ENCODE data around the gene BAHD1. TPM values are rescaled to one million over a fixed set of nuclear protein-coding genes. Genes with fewer than 3 reads are reported as not detected.

The BAHD1 gene
- total and polyA plus RNA-seq, 2 experiments from 2014 or later, result 11.2 to 40.1 TPM

GRCh38 chr15:40513609-40514008 lies 72.9 kb downstream of the BAHD1 start (continued):
- TF ChIP-seq JUNB (IDR thresholded peaks at IDR 0.05; ENCODE audit: unreplicated experiment) (no peak), POLR2AphosphoS5 (IDR thresholded peaks at IDR 0.05; ENCODE audit: low read depth) (no peak)

DNA sequence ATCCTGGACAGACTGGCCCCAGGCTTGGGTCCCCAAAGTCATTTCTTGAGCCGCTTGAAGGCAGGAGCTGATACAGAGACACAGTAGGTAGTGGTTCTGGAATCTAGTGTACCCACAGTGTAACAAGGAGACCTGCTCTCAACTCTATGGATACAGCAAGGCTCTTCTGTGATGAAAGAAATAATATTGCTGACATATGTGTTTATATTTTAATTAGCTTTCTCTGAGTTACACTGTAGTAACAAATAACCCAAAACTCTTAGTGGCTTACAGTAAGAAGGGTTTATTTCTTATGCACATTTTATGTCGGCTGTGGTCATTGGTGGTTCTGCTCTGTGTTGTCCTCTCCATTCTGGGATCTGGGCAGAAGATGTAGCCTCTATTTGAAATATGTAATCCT lies 75.6 kb downstream of the BAHD1 start:
- Mint-ChIP-seq H3K27me3 (ENCODE audit: insufficient read depth, low read depth, poor library complexity) (peaks cover 18% of the 10 kb centered on the region), H3K4me3 (no peak overlapping the region), H3K4me1 (peaks cover 10% of the 10 kb centered on the region), H3K27ac (no peak overlapping the region), H3K9me3 (no peaks in the 10 kb centered on the region; the same call in 2 of the 3 replicates), H3K36me3 (ENCODE audit: low read depth) (no peaks in the 10 kb centered on the region; the same call in 2 of the 3 replicates)
- Histone ChIP-seq H3K27me3 (ENCODE audit: insufficient read depth) (peaks cover 8% of the 10 kb centered on the region), H3K27ac (ENCODE audit: low read depth) (no peak overlapping the region), H3K4me1 (ENCODE audit: insufficient read depth) (0 out of 2 replicates have a peak, but pooled peaks cover 8% of the 10 kb centered on the region), H3K9me2 (ENCODE audit: insufficient read depth) (no peaks in the 10 kb centered on the region), H3K36me3 (ENCODE audit: insufficient read depth) (no peaks in the 10 kb centered on the region), H4K20me1 (replicated peaks; ENCODE audit: insufficient read depth) (no peaks in the 10 kb centered on the region), H3K4me2 (no peak overlapping the region), H3K4me3 (no peak overlapping the region), H3F3A (replicated peaks; ENCODE audit: low read depth) (no peaks in the 10 kb centered on the region; the same call in 1 of the 2 replicates), H3K79me2 (replicated peaks; ENCODE audit: insufficient read depth) (no peaks in the 10 kb centered on the region), H2AFZ (no peak overlapping the region)
- ATAC-seq, result no peak
- DNase-seq (ENCODE audit: low spot score), result no peak
- TF ChIP-seq CTCF (conservative IDR thresholded peaks at IDR 0.05; ENCODE audit: low read depth in 2 of 2) (no peak), STAT1 (IDR thresholded peaks at IDR 0.05; ENCODE audit: unreplicated experiment) (no peak), EZH2phosphoT487 (IDR thresholded peaks at IDR 0.05; ENCODE audit: unreplicated experiment) (no peak), CREB1 (CRISPR knock-in tag; IDR thresholded peaks at IDR 0.05; ENCODE audit: low read depth) (no peak)
- TF ChIP-seq, protein P1, sequence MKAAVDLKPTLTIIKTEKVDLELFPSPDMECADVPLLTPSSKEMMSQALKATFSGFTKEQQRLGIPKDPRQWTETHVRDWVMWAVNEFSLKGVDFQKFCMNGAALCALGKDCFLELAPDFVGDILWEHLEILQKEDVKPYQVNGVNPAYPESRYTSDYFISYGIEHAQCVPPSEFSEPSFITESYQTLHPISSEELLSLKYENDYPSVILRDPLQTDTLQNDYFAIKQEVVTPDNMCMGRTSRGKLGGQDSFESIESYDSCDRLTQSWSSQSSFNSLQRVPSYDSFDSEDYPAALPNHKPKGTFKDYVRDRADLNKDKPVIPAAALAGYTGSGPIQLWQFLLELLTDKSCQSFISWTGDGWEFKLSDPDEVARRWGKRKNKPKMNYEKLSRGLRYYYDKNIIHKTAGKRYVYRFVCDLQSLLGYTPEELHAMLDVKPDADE (IDR thresholded peaks at IDR 0.05), result no peak

Other genes starting within 250 kb of the BAHD1 start
- 6.6 and 20.0 TPM in 2 replicates for gene PAK6, start 201.9 kb upstream of the BAHD1 start, total RNA-seq (2014; rRNA removed; shearing (Covaris generic))
- gene PAK6, start 201.9 kb upstream of the BAHD1 start, polyA plus RNA-seq (2016; fragmentation: Nextera tagmentation; extraction: Ambion mirVana), result 2.4 and 2.9 TPM in 2 replicates
- gene ANKRD63, start 157.9 kb upstream of the BAHD1 start, total RNA-seq (2014; rRNA removed; shearing (Covaris generic)), result 0.59 and 0.74 TPM in 2 replicates
- gene ANKRD63, start 157.9 kb upstream of the BAHD1 start, polyA plus RNA-seq (2016; fragmentation: Nextera tagmentation; extraction: Ambion mirVana), result not detected in 2 replicates
- gene PLCB2, start 133.0 kb upstream of the BAHD1 start, total RNA-seq (2014; rRNA removed; shearing (Covaris generic)), result 8.5 and 13.8 TPM in 2 replicates
- 7.5 and 9.5 TPM in 2 replicates for gene PLCB2, start 133.0 kb upstream of the BAHD1 start, polyA plus RNA-seq (2016; fragmentation: Nextera tagmentation; extraction: Ambion mirVana)
- gene INAFM2, start 117.3 kb upstream of the BAHD1 start, total RNA-seq (2014; rRNA removed; shearing (Covaris generic)), result 32.7 and 33.0 TPM in 2 replicates
- 18.1 and 20.0 TPM in 2 replicates for gene INAFM2, start 117.3 kb upstream of the BAHD1 start, polyA plus RNA-seq (2016; fragmentation: Nextera tagmentation; extraction: Ambion mirVana)
- 0.97 and 1.2 TPM in 2 replicates for gene CCDC9B, start 100.0 kb upstream of the BAHD1 start, total RNA-seq (2014; rRNA removed; shearing (Covaris generic))
- gene CCDC9B, start 100.0 kb upstream of the BAHD1 start, polyA plus RNA-seq (2016; fragmentation: Nextera tagmentation; extraction: Ambion mirVana), result 0.18 and 0.23 TPM in 2 replicates
- gene PHGR1, start 89.9 kb upstream of the BAHD1 start, total RNA-seq (2014; rRNA removed; shearing (Covaris generic)), result not detected in 2 replicates
- gene PHGR1, start 89.9 kb upstream of the BAHD1 start, polyA plus RNA-seq (2016; fragmentation: Nextera tagmentation; extraction: Ambion mirVana), result not detected in 2 replicates
- 1.0 and 1.3 TPM in 2 replicates for gene DISP2, start 82.7 kb upstream of the BAHD1 start, total RNA-seq (2014; rRNA removed; shearing (Covaris generic))
- 2.2 and 2.5 TPM in 2 replicates for gene DISP2, start 82.7 kb upstream of the BAHD1 start, polyA plus RNA-seq (2016; fragmentation: Nextera tagmentation; extraction: Ambion mirVana)
- gene KNSTRN, start 58.2 kb upstream of the BAHD1 start, total RNA-seq (2014; rRNA removed; shearing (Covaris generic)), result 67.9 and 76.4 TPM in 2 replicates
- gene KNSTRN, start 58.2 kb upstream of the BAHD1 start, polyA plus RNA-seq (2016; fragmentation: Nextera tagmentation; extraction: Ambion mirVana), result 62.7 and 80.4 TPM in 2 replicates
- 64.0 and 75.4 TPM in 2 replicates for gene IVD, start 35.2 kb upstream of the BAHD1 start, total RNA-seq (2014; rRNA removed; shearing (Covaris generic))
- 53.5 and 54.1 TPM in 2 replicates for gene IVD, start 35.2 kb upstream of the BAHD1 start, polyA plus RNA-seq (2016; fragmentation: Nextera tagmentation; extraction: Ambion mirVana)
- gene CHST14, start 30.0 kb downstream of the BAHD1 start, total RNA-seq (2014; rRNA removed; shearing (Covaris generic)), result 15.6 and 17.9 TPM in 2 replicates
- gene CHST14, start 30.0 kb downstream of the BAHD1 start, polyA plus RNA-seq (2016; fragmentation: Nextera tagmentation; extraction: Ambion mirVana), result 8.4 and 10.0 TPM in 2 replicates
- 15.4 and 16.9 TPM in 2 replicates for gene CCDC32, start 124.1 kb downstream of the BAHD1 start, total RNA-seq (2014; rRNA removed; shearing (Covaris generic))
- 12.2 and 13.8 TPM in 2 replicates for gene CCDC32, start 124.1 kb downstream of the BAHD1 start, polyA plus RNA-seq (2016; fragmentation: Nextera tagmentation; extraction: Ambion mirVana)
- 23.3 and 25.5 TPM in 2 replicates for gene RPUSD2, start 128.3 kb downstream of the BAHD1 start, total RNA-seq (2014; rRNA removed; shearing (Covaris generic))
- 21.2 and 22.0 TPM in 2 replicates for gene RPUSD2, start 128.3 kb downstream of the BAHD1 start, polyA plus RNA-seq (2016; fragmentation: Nextera tagmentation; extraction: Ambion mirVana)
- 43.2 and 46.2 TPM in 2 replicates for gene KNL1, start 153.3 kb downstream of the BAHD1 start, total RNA-seq (2014; rRNA removed; shearing (Covaris generic))
- gene KNL1, start 153.3 kb downstream of the BAHD1 start, polyA plus RNA-seq (2016; fragmentation: Nextera tagmentation; extraction: Ambion mirVana), result 16.7 and 18.5 TPM in 2 replicates

Data from GM23338 (cell line).